Esophagus squamous epithelium (tissue), 5 donors: Measurements from ENCODE around the gene RASL10B. TPM values are rescaled to one million over a fixed set of nuclear protein-coding genes. Genes with fewer than 3 reads are reported as not detected.

Source experiments
- DNase-seq: peaks from one replicate; lab custom pipeline; 2025; lab: John Stamatoyannopoulos, UW
- H3K27ac ChIP-seq, 4 donors: fragments of 200-600 bp; sonication (generic); one replicate each; pipeline ENCODE4 v1.5.1; 2016 to 2019; ENCODE audit warnings: mild to moderate bottlenecking in 1 of 4
- H3K27me3 ChIP-seq, 4 donors: fragments of 200-600 bp; sonication (generic); 1 replicate in 3 of 4; 2 replicates in 1 of 4; pipeline versions ENCODE4 v1.5.1 to v1.6.0; 2017 to 2021; ENCODE audit warnings: antibody characterized with exemption in 1 of 4
- H3K36me3 ChIP-seq, 3 donors: fragments of 200-600 bp; sonication (generic); one replicate each; pipeline ENCODE4 v1.5.1; 2016 to 2019
- H3K4me1 ChIP-seq, 3 donors: fragments of 200-600 bp; sonication (generic); one replicate each; pipeline ENCODE4 v1.5.1; 2017 to 2019
- H3K4me3 ChIP-seq, 4 donors: fragments of 200-600 bp; sonication (generic); 1 replicate in 3 of 4; 2 replicates in 1 of 4; pipeline ENCODE4 v1.5.1; 2016 to 2019; ENCODE audit warnings: mild to moderate bottlenecking in 2 of 4, moderate library complexity in 1 of 4
- H3K9me3 ChIP-seq, 3 donors: fragments of 200-600 bp; sonication (generic); one replicate each; pipeline ENCODE4 v1.5.1; 2016 to 2019
- CTCF ChIP-seq, 6 experiments: fragments of 450-650 bp in 4 of 6; fragments of 200-600 bp in 2 of 6; sonication (generic) in 2 of 6; IDR thresholded peaks; one replicate each; pipeline ENCODE4 v1.5.1; 2016 to 2019; ENCODE audit warnings: antibody characterized with exemption in 6 of 6, mild to moderate bottlenecking in 4 of 6, moderate library complexity in 4 of 6
- POLR2A ChIP-seq, 4 donors: fragments of 450-650 bp; IDR thresholded peaks; one replicate each; pipeline ENCODE4 v1.6.1; 2017; ENCODE audit warnings: antibody characterized with exemption in 4 of 4, mild to moderate bottlenecking in 4 of 4, moderate library complexity in 3 of 4
- WGBS, 2 donors: methylation state at CpG; one replicate each; pipeline ENCODE4 v1.1.5; 2018; 5-methylcytosine and 5-hydroxymethylcytosine counted together
- intact Hi-C: fragments of 100-400 bp; cut with DNase I; formaldehyde crosslinking; loops from one replicate; pipeline ENCODE4 v1.15.0; 2022
- total RNA-seq, 4 donors: library from RNA; depleted of rRNA; stranded (reverse); fragments of >200 nt; gene quantifications; one replicate each; pipeline ENCODE4 v1.1.0, GENCODE V29; 2016
- donor health status: DM: yes; HTN: yes; CAD: no.

The RASL10B gene
- total RNA-seq, 4 donors from 2014 or later: 0.34 to 1.5 (median 0.89) TPM

- intact Hi-C loops: loop anchor here (2.0 kb wide), 1 partner anchor 40 kb away; no protein-coding TSS in a partner anchor
- H3K27me3 ChIP-seq: no peaks in the 10 kb centered on the region
- H3K4me1 ChIP-seq: peaks cover 5 to 20% (median 14%) of the 10 kb centered on the region in 3 donors
- H3K4me3 ChIP-seq: peak overlapping the region; percentile 39 to 72 (median 48)
- WGBS, 2 donors: 4 to 19% methylated on average over 14 to 48 of the region's 75 CpGs
- TF ChIP-seq POLR2A (IDR thresholded peaks at IDR 0.05) (no peak), CTCF (IDR thresholded peaks at IDR 0.05) (peak; percentile 90 to 98 (median 96))
- H3K27ac ChIP-seq: peak overlapping the region in 2 of 4 donors; percentile 32 to 60
- H3K36me3 ChIP-seq: no peaks in the 10 kb centered on the region
- no peak for DNase-seq
- H3K9me3 ChIP-seq: no peaks in the 10 kb centered on the region
These were observed 32.9 kb downstream of the RASL10B start for GRCh38 chr17:35764123-35764991.

GRCh38 chr17:35765086-35765710 is 33.8 kb downstream of the RASL10B start:
- Histone ChIP-seq H3K4me3 (no peak overlapping the region), H3K27me3 (no peaks in the 10 kb centered on the region), H3K9me3 (no peaks in the 10 kb centered on the region), H3K27ac (peak overlapping the region in 1 of 4 donors; percentile 6), H3K4me1 (peaks cover 5 to 20% (median 14%) of the 10 kb centered on the region in 3 donors), H3K36me3 (no peaks in the 10 kb centered on the region)
- intact Hi-C loops: loop anchor here (2.0 kb wide), 1 partner anchor 40 kb away; no protein-coding TSS in a partner anchor
- DNase-seq: no peak
- no peak for TF ChIP-seq CTCF (IDR thresholded peaks at IDR 0.05)
- TF ChIP-seq POLR2A (IDR thresholded peaks at IDR 0.05): no peak
- WGBS, 2 donors: 59 to 62% methylated on average over 6 to 9 of the region's 11 CpGs

GRCh38 chr17:35765756-35766488 is 34.5 kb downstream of the RASL10B start:
- Histone ChIP-seq H3K9me3 (no peaks in the 10 kb centered on the region), H3K27ac (no peak overlapping the region), H3K4me3 (no peak overlapping the region), H3K36me3 (no peaks in the 10 kb centered on the region), H3K27me3 (no peaks in the 10 kb centered on the region), H3K4me1 (peaks cover 5 to 20% (median 14%) of the 10 kb centered on the region in 3 donors)
- WGBS, 2 donors: 72 to 73% methylated on average over 4 to 8 of the region's 8 CpGs
- no peak for TF ChIP-seq CTCF (IDR thresholded peaks at IDR 0.05)
- TF ChIP-seq POLR2A (IDR thresholded peaks at IDR 0.05): no peak
- intact Hi-C loops: loop anchor here (2.0 kb wide), 1 partner anchor 39 kb away; no protein-coding TSS in a partner anchor
- no peak for DNase-seq

- intact Hi-C loops: no loop called here
- Histone ChIP-seq H3K36me3 (no peaks in the 10 kb centered on the region), H3K27ac (no peak overlapping the region), H3K27me3 (no peaks in the 10 kb centered on the region), H3K4me3 (no peak overlapping the region), H3K9me3 (no peaks in the 10 kb centered on the region), H3K4me1 (peaks cover 5 to 20% (median 14%) of the 10 kb centered on the region in 3 donors)
- 83 to 89% methylated on average over 5 to 7 of the region's 24 CpGs for WGBS, 2 donors
- TF ChIP-seq POLR2A (IDR thresholded peaks at IDR 0.05) (no peak), CTCF (IDR thresholded peaks at IDR 0.05) (no peak)
- no peak for DNase-seq
These were observed 35.0 kb downstream of the RASL10B start for GRCh38 chr17:35766489-35766877.
